CD14-positive monocyte (primary cell): ENCODE data around the gene TWIST1. TPM values are rescaled to one million over a fixed set of nuclear protein-coding genes. Genes with fewer than 3 reads are reported as not detected.
A peak's percentile ranks its signal among the peaks of the same experiment; 100 is the strongest.

ENCODE experiments used
- DNase-seq, 3 donors: peaks; one replicate each; pipeline ENCODE4 v3.0.0-alpha.2; 2011 to 2022
- H2AFZ ChIP-seq: 2 replicates; pipeline ENCODE4 v1.6.0; 2012; ENCODE audit warnings: mild to moderate bottlenecking, low read depth, low read length, inconsistent platforms; ENCODE audit not compliant: insufficient read depth, poor library complexity, severe bottlenecking
- H3K27ac ChIP-seq, 2 donors: 1 replicate in 1 of 2; 2 replicates in 1 of 2; pipeline ENCODE4 v1.5.1; 2012 to 2013; ENCODE audit warnings: low read length in 2 of 2, control low read depth in 1 of 2, inconsistent platforms in 1 of 2, low read depth in 1 of 2, mild to moderate bottlenecking in 1 of 2
- H3K27me3 ChIP-seq, 2 donors: one replicate each; pipeline versions ENCODE4 v1.6.0 to v1.6.1; 2011 to 2013; ENCODE audit warnings: low read length in 2 of 2; ENCODE audit not compliant: control insufficient read depth in 2 of 2, insufficient read depth in 2 of 2
- H3K36me3 ChIP-seq, 2 donors: replicated peaks in 1 of 2; 1 replicate in 1 of 2; 2 replicates in 1 of 2; pipeline versions ENCODE4 v1.5.1 to v1.6.1; 2012 to 2013; ENCODE audit warnings: low read length in 2 of 2, control low read depth in 1 of 2, inconsistent platforms in 1 of 2, mild to moderate bottlenecking in 1 of 2; ENCODE audit not compliant: insufficient read depth in 2 of 2, control insufficient read depth in 1 of 2
- H3K4me1 ChIP-seq, 2 donors: 1 replicate in 1 of 2; 2 replicates in 1 of 2; pipeline versions ENCODE4 v1.5.1 to v1.6.1; 2012 to 2013; ENCODE audit warnings: low read length in 2 of 2, control low read depth in 1 of 2, inconsistent platforms in 1 of 2, mild to moderate bottlenecking in 1 of 2, moderate library complexity in 1 of 2; ENCODE audit not compliant: insufficient read depth in 2 of 2, control insufficient read depth in 1 of 2
- H3K4me2 ChIP-seq: replicated peaks from 2 replicates; pipeline ENCODE3; 2012; ENCODE audit warnings: low read length, moderate library complexity, mild to moderate bottlenecking; ENCODE audit not compliant: poor library complexity, severe bottlenecking; ENCODE audit errors: extremely low read depth
- H3K4me3 ChIP-seq, 3 experiments: fragments of 200-600 bp in 1 of 3; sonication (generic) in 1 of 3; replicated peaks in 1 of 3; 1 replicate in 2 of 3; 2 replicates in 1 of 3; pipeline ENCODE4 v1.5.1; 2011 to 2013; ENCODE audit warnings: low read length in 3 of 3, mild to moderate bottlenecking in 3 of 3, control low read depth in 2 of 3, low read depth in 2 of 3, inconsistent platforms in 1 of 3, moderate library complexity in 1 of 3
- H3K79me2 ChIP-seq: 2 replicates; pipeline ENCODE4 v1.6.0; 2012; ENCODE audit warnings: mild to moderate bottlenecking, control low read depth, inconsistent platforms, low read length, moderate library complexity; ENCODE audit not compliant: insufficient read depth
- H3K9ac ChIP-seq: 2 replicates; pipeline ENCODE4 v1.6.0; 2017; ENCODE audit warnings: low read length, mild to moderate bottlenecking; ENCODE audit not compliant: insufficient read depth, poor library complexity, severe bottlenecking
- H3K9me3 ChIP-seq, 2 donors: replicated peaks in 1 of 2; 1 replicate in 1 of 2; 2 replicates in 1 of 2; pipeline versions ENCODE4 v1.5.1 to v1.6.1; 2012 to 2013; ENCODE audit warnings: low read length in 2 of 2, control low read depth in 1 of 2; ENCODE audit not compliant: control insufficient read depth in 1 of 2, insufficient read depth in 1 of 2
- H4K20me1 ChIP-seq: 2 replicates; pipeline ENCODE4 v1.6.0; 2012; ENCODE audit warnings: mild to moderate bottlenecking, low read length, control low read depth, moderate library complexity; ENCODE audit not compliant: insufficient read depth
- H3K27ac Mint-ChIP-seq, 7 donors: one replicate each; pipeline ENCODE4 v1.8.0; 2020; ENCODE audit warnings: mild to moderate bottlenecking in 7 of 7, mixed read lengths in 7 of 7, moderate library complexity in 6 of 7, inconsistent platforms in 2 of 7
- H3K27me3 Mint-ChIP-seq, 3 donors: one replicate each; pipeline ENCODE4 v1.8.0; 2021 to 2022; ENCODE audit warnings: low read depth in 3 of 3, mild to moderate bottlenecking in 3 of 3, mixed read lengths in 3 of 3, moderate library complexity in 3 of 3, inconsistent platforms in 1 of 3
- H3K36me3 Mint-ChIP-seq, 2 donors: one replicate each; pipeline ENCODE4 v1.8.0; 2020; ENCODE audit warnings: mixed read lengths in 2 of 2, inconsistent platforms in 1 of 2, mild to moderate bottlenecking in 1 of 2
- H3K4me1 Mint-ChIP-seq: one replicate; pipeline ENCODE4 v1.8.0; 2020; ENCODE audit warnings: mild to moderate bottlenecking, mixed read lengths
- H3K4me3 Mint-ChIP-seq, 2 donors: one replicate each; pipeline ENCODE4 v1.8.0; 2020; ENCODE audit warnings: mild to moderate bottlenecking in 2 of 2, mixed read lengths in 2 of 2, moderate library complexity in 1 of 2
- H3K9me3 Mint-ChIP-seq, 7 donors: one replicate each; pipeline ENCODE4 v1.8.0; 2020 to 2022; ENCODE audit warnings: mixed read lengths in 7 of 7, mild to moderate bottlenecking in 6 of 7, moderate library complexity in 6 of 7, inconsistent platforms in 2 of 7
- CTCF ChIP-seq: fragments of 200-600 bp; IDR thresholded peaks from one replicate; pipeline ENCODE4 v1.8.0; 2022; ENCODE audit warnings: antibody characterized with exemption, mild to moderate bottlenecking
- WGBS: methylation state at CpG from one replicate; pipeline ENCODE4 v1.1.5; 2013; ENCODE audit warnings: missing lambda C conversion rate; ENCODE audit not compliant: insufficient coverage; 5-methylcytosine and 5-hydroxymethylcytosine counted together
- intact Hi-C, 2 donors: fragments of 100-400 bp; cut with micrococcal nuclease; formaldehyde crosslinking; loops; one replicate each; pipeline versions ENCODE4 v1.15.0 to v1.15.1; 2023
- polyA plus RNA-seq, 3 donors: library from polyadenylated mRNA; depleted of rRNA in 1 of 3; unstranded in 2 of 3; stranded (reverse) in 1 of 3; fragments of 300-500 nt in 2 of 3; fragments of >200 nt in 1 of 3; fragmentation: Illumina TruSeq in 2 of 3; gene quantifications; 1 replicate in 2 of 3; 2 replicates in 1 of 3; pipeline ENCODE4 v1.2.3, GENCODE V29; 2012 to 2021

TWIST1 gene
- polyA plus RNA-seq, 3 donors, result not detected

GRCh38 chr7:19107081-19107355, 10.4 kb downstream of the TWIST1 start:
- Histone ChIP-seq H3K27me3 (peaks cover 93 to 99% of the 10 kb centered on the region in 2 donors), H2AFZ (peak overlapping the region; percentile 8), H3K36me3 (no peaks in the 10 kb centered on the region), H3K4me2 (peak overlapping the region; percentile 74), H3K9ac (no peak overlapping the region), H3K9me3 (peaks cover 9 to 57% of the 10 kb centered on the region in 2 donors), H3K27ac (no peak overlapping the region), H3K79me2 (no peaks in the 10 kb centered on the region), H3K4me1 (peaks cover 23 to 24% of the 10 kb centered on the region in 2 donors), H3K4me3 (peak overlapping the region in 1 of 3 experiments; percentile 73), H4K20me1 (no peaks in the 10 kb centered on the region)
- peaks cover 45% of the 10 kb centered on the region for H3K4me1 Mint-ChIP-seq
- peaks cover 3 to 10% of the 10 kb centered on the region in 2 donors for H3K36me3 Mint-ChIP-seq
- peaks cover 87 to 95% (median 92%) of the 10 kb centered on the region in 3 donors for H3K27me3 Mint-ChIP-seq
- no peak overlapping the region for H3K27ac Mint-ChIP-seq
- TF ChIP-seq CTCF, result no peak
- no peak for DNase-seq
- WGBS, result 8% methylated on average over 5 of the region's 6 CpGs
- intact Hi-C loops, result no loop called here
- H3K9me3 Mint-ChIP-seq, result peaks cover 0 to 56% (median 40%) of the 10 kb centered on the region in 7 donors
- peak overlapping the region; percentile 75 to 99 for H3K4me3 Mint-ChIP-seq

- Mint-ChIP-seq H3K27me3 (peaks cover 81 to 95% (median 91%) of the 10 kb centered on the region in 3 donors), H3K4me3 (peak overlapping the region in 1 of 2 donors; percentile 99), H3K27ac (no peak overlapping the region), H3K36me3 (peaks cover 3 to 10% of the 10 kb centered on the region in 2 donors), H3K9me3 (peaks cover 0 to 56% (median 37%) of the 10 kb centered on the region in 7 donors), H3K4me1 (peaks cover 41% of the 10 kb centered on the region)
- H3K9me3 ChIP-seq, result peaks cover 9 to 52% of the 10 kb centered on the region in 2 donors
- DNase-seq, result no peak
- no peaks in the 10 kb centered on the region for H4K20me1 ChIP-seq
- H3K4me1 ChIP-seq, result peaks cover 22 to 24% of the 10 kb centered on the region in 2 donors
- intact Hi-C loops, result no loop called here
- no peak for TF ChIP-seq CTCF
- H3K27me3 ChIP-seq, result peaks cover 93 to 99% of the 10 kb centered on the region in 2 donors
- 6% methylated on average over 48 of the region's 49 CpGs for WGBS
- peak overlapping the region; percentile 8 for H2AFZ ChIP-seq
- H3K27ac ChIP-seq, result no peak overlapping the region
- H3K9ac ChIP-seq, result no peak overlapping the region
- H3K4me3 ChIP-seq, result peak overlapping the region in 1 of 3 experiments; percentile 73
- H3K4me2 ChIP-seq, result peak overlapping the region; percentile 14
- H3K36me3 ChIP-seq, result no peaks in the 10 kb centered on the region
- H3K79me2 ChIP-seq, result no peaks in the 10 kb centered on the region
These were observed 11.0 kb downstream of the TWIST1 start for GRCh38 chr7:19106241-19107080.
